Measurements from ENCODE around the gene FGFR3.

The FGFR3 gene

GRCh38 chr4:1803523-1804423 is 10.7 kb downstream of the FGFR3 start:
- no peak for DNase-seq

- DNase-seq: no peak
These were observed 11.8 kb downstream of the FGFR3 start for GRCh38 chr4:1804638-1805492.

DNA sequence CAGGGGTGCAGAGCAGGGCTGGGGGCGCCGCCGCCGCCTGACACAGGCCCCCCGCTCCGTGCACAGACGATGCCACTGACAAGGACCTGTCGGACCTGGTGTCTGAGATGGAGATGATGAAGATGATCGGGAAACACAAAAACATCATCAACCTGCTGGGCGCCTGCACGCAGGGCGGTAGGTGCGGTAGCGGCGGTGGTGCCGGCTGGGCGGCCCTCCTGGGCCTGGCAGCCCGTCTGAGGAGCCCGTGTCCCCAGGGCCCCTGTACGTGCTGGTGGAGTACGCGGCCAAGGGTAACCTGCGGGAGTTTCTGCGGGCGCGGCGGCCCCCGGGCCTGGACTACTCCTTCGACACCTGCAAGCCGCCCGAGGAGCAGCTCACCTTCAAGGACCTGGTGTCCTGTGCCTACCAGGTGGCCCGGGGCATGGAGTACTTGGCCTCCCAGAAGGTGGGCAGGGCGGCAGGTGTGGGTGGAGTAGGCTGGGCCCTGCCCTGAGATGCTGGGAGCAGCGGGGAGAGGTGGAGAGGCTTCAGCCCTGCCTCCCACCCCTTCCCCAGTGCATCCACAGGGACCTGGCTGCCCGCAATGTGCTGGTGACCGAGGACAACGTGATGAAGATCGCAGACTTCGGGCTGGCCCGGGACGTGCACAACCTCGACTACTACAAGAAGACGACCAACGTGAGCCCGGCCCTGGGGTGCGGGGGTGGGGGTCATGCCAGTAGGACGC is 12.6 kb downstream of the FGFR3 start:
- no peak for DNase-seq

DNA sequence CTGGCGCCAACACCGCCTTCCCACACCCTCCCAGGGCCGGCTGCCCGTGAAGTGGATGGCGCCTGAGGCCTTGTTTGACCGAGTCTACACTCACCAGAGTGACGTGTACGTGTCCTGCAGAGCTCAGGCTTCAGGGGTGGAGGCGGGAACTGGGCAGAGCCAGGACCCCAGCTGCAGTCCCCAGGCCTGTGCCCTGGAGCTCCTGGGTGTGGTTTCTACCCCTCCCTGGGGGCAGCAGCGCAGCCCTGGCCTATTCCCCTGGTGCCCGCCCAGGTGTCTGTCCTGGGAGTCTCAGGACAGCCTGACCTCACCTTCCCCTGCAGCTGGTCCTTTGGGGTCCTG is 13.1 kb downstream of the FGFR3 start:
- DNase-seq: no peak

DNA sequence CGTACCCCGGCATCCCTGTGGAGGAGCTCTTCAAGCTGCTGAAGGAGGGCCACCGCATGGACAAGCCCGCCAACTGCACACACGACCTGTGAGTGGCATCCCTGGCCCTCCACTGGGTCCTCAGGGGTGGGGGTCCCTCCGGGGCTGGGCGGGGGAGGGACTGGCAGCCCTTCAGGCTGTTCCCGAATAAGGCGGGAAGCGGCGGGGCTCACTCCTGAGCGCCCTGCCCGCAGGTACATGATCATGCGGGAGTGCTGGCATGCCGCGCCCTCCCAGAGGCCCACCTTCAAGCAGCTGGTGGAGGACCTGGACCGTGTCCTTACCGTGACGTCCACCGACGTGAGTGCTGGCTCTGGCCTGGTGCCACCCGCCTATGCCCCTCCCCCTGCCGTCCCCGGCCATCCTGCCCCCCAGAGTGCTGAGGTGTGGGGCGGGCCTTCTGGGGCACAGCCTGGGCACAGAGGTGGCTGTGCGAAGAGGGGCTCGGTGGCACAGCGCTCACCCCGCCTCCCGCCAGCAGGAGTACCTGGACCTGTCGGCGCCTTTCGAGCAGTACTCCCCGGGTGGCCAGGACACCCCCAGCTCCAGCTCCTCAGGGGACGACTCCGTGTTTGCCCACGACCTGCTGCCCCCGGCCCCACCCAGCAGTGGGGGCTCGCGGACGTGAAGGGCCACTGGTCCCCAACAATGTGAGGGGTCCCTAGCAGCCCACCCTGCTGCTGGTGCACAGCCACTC is 13.7 kb downstream of the FGFR3 start:
- no peak for DNase-seq

- DNase-seq: no peak
These were observed 14.3 kb downstream of the FGFR3 start for GRCh38 chr4:1807332-1807777.

GRCh38 chr4:1808396-1808795 is 15.3 kb downstream of the FGFR3 start:
- no peak for DNase-seq

- DNase-seq: no peak
These were observed 16.0 kb downstream of the FGFR3 start for GRCh38 chr4:1808851-1809753.

GRCh38 chr4:1809754-1810502 is 16.8 kb downstream of the FGFR3 start:
- DNase-seq: peak; percentile 40

GRCh38 chr4:1810765-1811164 is 17.7 kb downstream of the FGFR3 start:
- no peak for DNase-seq

- DNase-seq: no peak
These were observed 19.6 kb downstream of the FGFR3 start for GRCh38 chr4:1812720-1813119.

DNA sequence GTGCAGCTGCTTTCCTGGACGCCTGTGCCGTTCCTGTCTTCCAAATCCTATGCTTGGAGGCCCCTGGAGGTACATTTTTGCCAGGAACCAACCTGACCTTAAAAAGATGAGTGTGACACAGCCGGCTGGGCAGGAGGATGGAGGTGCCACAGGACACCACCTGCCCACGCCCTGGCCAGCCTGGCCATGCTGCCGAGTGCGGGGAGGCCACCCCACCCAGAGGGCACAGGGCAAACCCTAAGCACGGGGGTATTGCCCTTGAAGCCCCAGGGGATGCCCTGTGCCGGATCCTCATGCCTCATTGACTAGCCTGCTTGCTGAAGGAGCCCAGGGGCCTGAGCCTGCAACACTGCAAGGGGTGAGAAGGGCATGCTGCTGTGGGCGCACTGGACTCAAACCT is 20.1 kb downstream of the FGFR3 start:
- DNase-seq: no peak

GRCh38 chr4:1813915-1814314 is 20.8 kb downstream of the FGFR3 start:
- DNase-seq: no peak

DNA sequence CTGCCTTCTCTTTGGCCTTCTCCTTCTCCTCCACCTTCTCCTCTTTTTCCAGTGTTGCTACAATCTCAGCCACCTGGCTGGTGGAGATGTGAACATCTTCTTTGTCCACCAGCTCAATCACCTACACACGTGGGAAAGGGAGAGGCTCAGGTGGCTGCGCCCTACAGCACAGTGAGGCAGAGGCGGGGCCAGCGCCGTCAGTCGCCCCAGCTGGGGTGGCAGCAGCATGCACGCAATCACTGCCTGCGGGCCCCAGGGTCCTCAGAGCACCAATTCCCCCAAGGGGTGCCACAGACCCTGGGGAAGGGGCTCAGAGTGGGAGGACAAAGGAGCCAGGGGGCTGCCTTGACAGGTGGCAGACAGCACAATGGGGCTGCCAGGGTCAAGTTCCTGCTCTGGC is 21.4 kb downstream of the FGFR3 start:
- DNase-seq: no peak

DNA sequence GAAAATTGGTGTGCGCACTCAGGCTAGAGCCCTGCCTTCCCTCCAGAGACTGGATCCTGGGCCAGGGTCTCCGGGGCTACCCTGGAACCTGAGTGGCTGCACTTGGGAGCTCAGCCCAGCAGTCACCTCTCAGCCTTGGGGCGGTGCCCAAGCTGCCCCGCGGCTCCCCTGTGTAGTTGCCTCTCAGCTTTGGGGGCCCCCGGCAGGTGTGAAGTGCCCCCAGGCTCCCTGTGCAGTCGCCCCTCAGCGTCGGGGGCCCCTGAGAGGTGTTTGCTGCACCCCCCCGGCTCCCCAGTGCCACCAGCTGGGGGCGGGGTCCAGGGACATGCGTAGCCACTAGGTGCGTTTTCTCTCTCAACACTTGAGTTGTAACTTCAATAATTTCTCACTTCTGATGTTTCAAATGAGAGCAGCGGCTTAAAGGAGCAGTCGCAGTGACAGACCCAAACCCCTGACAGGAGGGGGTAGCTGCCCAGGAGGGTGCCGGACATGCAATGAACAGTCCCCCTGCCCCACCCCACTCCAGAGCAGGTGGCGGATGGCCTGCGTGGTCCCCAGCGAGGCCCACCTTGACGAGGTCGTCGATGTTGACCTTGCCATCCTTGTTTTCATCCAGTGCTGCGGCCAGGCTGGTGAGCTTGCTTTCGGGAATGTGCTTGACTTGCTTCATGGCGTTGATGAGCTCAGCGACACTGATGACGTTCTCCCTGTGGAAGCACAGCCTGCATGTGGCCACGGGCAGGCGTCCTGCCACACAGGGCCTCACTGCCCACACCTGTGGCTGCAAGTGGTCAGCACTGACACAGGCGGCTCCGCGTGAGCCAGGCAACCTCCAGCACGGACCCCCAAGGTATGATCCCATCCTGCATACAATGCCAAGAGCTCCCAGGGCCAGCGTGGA is 22.3 kb downstream of the FGFR3 start:
- no peak for DNase-seq

DNA sequence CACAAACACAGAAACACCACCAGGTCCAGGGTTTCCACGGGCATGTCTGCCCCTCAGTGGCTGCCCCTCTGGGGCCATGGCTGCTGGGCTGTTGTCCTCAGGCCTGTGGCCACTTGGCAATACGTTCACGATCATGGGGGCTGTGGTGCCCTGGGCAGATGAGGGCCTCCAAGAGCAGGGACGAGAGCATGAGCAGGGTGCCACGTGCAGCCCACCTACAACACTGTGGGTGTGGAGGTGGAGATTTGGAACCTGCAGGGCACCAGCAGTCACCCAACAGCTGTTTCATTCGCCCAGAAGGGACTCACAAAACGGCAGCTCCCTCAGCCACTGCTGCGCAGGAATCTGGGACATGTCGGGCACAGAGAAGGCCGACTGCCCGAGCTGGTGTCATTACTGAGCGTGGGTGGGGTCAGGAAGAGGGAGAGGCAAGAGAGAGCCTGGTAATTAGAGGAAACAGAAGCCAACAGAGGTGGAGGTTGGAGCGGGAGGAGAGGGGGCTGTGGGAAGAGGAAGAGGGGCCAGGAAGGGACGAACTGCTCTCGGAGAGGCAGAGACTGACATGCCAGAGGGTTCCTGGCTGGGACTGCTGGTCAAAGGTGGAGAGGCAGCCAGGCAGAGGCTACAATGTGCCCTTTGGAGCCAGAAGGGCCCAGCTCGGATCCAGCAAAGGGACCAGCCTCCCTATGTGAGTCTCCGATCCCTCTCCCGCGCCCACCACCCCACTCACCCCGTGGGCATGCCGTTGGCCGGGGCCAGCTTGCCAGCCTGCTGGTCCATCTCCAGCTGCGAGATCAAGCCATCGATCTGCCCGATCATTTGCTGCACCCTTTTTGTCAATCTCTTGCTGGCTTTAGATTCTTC is 23.1 kb downstream of the FGFR3 start:
- no peak for DNase-seq

DNA sequence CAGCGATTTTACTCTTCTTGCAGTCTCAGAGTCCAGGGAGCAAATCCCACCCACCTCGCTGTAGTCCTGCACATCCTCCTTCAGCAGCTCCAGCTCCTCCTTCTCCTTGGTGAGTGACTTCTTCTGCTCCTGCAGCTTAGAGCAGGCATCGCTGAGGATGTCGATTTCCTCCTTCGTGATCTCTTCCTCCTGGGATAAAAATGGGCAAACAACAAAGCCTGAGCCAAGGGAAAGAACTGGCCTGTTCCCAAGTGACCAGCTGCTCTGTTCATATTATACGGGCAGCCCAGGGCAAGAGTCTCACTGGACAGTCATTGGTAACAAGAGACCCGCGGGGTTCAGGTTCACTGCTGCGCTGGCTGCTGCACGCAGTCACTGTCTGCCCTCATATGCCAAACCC is 26.2 kb downstream of the FGFR3 start:
- no peak for DNase-seq

- DNase-seq: no peak
These were observed 26.7 kb downstream of the FGFR3 start for GRCh38 chr4:1819816-1820215.

All from fibroblast of upper back skin (primary cell).